Nephron progenitor cell (in vitro differentiated cells): ENCODE data around the gene TXNIP.

ENCODE experiments used
- DNase-seq: peaks from one replicate; pipeline ENCODE4 v3.0.0; 2021
- H3K27ac Mint-ChIP-seq: 2 replicates; pipeline ENCODE4 v1.8.0; 2021; ENCODE audit warnings: mild to moderate bottlenecking, moderate library complexity, mixed read lengths
- H3K27me3 Mint-ChIP-seq: 2 replicates; pipeline ENCODE4 v1.8.0; 2021; ENCODE audit warnings: mild to moderate bottlenecking, low read depth, mixed read lengths; ENCODE audit not compliant: poor library complexity
- H3K36me3 Mint-ChIP-seq: 2 replicates; pipeline ENCODE4 v1.8.0; 2021; ENCODE audit warnings: low read depth, mixed read lengths
- H3K4me1 Mint-ChIP-seq: 2 replicates; pipeline ENCODE4 v1.8.0; 2021; ENCODE audit warnings: mixed read lengths
- H3K4me3 Mint-ChIP-seq: 2 replicates; pipeline ENCODE4 v1.8.0; 2021; ENCODE audit warnings: mild to moderate bottlenecking, moderate library complexity, mixed read lengths
- H3K9me3 Mint-ChIP-seq: 2 replicates; pipeline ENCODE4 v1.8.0; 2021; ENCODE audit warnings: mild to moderate bottlenecking, moderate library complexity, mixed read lengths
- CTCF ChIP-seq: fragments of 200-600 bp; sonication (generic); IDR thresholded peaks from 2 replicates; pipeline ENCODE4 v1.5.0; 2021; ENCODE audit warnings: antibody characterized with exemption

The TXNIP gene

GRCh38 chr1:145959957-145960467 lies 36.4 kb downstream of the TXNIP start:
- H3K4me1 Mint-ChIP-seq: peaks cover 83% of the 10 kb centered on the region
- peak overlapping the region; percentile 94 for H3K4me3 Mint-ChIP-seq
- H3K9me3 Mint-ChIP-seq: no peaks in the 10 kb centered on the region
- peaks cover 62% of the 10 kb centered on the region for H3K27me3 Mint-ChIP-seq
- no peak overlapping the region for H3K27ac Mint-ChIP-seq
- H3K36me3 Mint-ChIP-seq: no peaks in the 10 kb centered on the region
- no peak for TF ChIP-seq CTCF
- no peak for DNase-seq

GRCh38 chr1:145959333-145959732 lies 37.0 kb downstream of the TXNIP start:
- no peak for DNase-seq
- Mint-ChIP-seq H3K27ac (no peak overlapping the region), H3K9me3 (no peaks in the 10 kb centered on the region), H3K4me1 (peaks cover 84% of the 10 kb centered on the region), H3K36me3 (no peaks in the 10 kb centered on the region), H3K4me3 (peak overlapping the region; percentile 94), H3K27me3 (peaks cover 61% of the 10 kb centered on the region)
- TF ChIP-seq CTCF: no peak

DNA sequence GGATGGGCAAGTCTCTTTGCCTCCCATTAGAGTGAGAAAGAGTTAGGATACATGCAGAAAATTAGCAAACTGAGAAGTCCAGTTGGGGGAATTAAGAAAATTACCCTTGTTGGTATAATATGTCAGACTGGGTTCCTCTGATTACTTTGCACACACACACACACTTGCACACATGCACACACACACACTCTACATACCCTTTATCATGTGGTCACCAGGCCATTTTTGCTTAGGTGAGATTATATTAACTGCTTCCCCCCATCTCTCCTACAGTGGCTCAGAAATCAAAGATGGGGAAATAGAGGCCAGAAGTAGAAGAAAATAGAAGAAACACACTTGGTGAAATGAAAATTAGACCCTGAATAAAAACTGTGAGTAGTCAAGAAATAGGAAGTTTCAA lies 37.6 kb downstream of the TXNIP start:
- peaks cover 56% of the 10 kb centered on the region for H3K27me3 Mint-ChIP-seq
- H3K4me1 Mint-ChIP-seq: peaks cover 81% of the 10 kb centered on the region
- H3K27ac Mint-ChIP-seq: no peak overlapping the region
- no peak for TF ChIP-seq CTCF
- no peaks in the 10 kb centered on the region for H3K9me3 Mint-ChIP-seq
- DNase-seq: no peak
- H3K4me3 Mint-ChIP-seq: peak overlapping the region; percentile 94
- H3K36me3 Mint-ChIP-seq: no peaks in the 10 kb centered on the region

GRCh38 chr1:145957443-145958319 lies 38.7 kb downstream of the TXNIP start, which contains the start of gene LIX1L:
TSS of gene LIX1L (minus strand) at chr1:145958017. CDS start at chr1:145957927, 90 bp downstream.
- peaks cover 49% of the 10 kb centered on the region for H3K27me3 Mint-ChIP-seq
- H3K36me3 Mint-ChIP-seq: no peaks in the 10 kb centered on the region
- TF ChIP-seq CTCF: no peak
- peak within 1 kb of the TSS; percentile 94 for H3K4me3 Mint-ChIP-seq
- no peaks in the 10 kb centered on the region for H3K9me3 Mint-ChIP-seq
- peak; percentile 94 for DNase-seq
- H3K27ac Mint-ChIP-seq: peak within 1 kb of the TSS; percentile 47
- H3K4me1 Mint-ChIP-seq: peaks cover 70% of the 10 kb centered on the region

- H3K36me3 Mint-ChIP-seq: peaks cover 5% of the 10 kb centered on the region
- TF ChIP-seq CTCF: no peak
- peak overlapping the region; percentile 7 for H3K27ac Mint-ChIP-seq
- H3K9me3 Mint-ChIP-seq: no peaks in the 10 kb centered on the region
- H3K4me3 Mint-ChIP-seq: peak overlapping the region; percentile 91
- H3K27me3 Mint-ChIP-seq: peaks cover 41% of the 10 kb centered on the region
- peaks cover 64% of the 10 kb centered on the region for H3K4me1 Mint-ChIP-seq
- DNase-seq: no peak
These were observed 39.5 kb downstream of the TXNIP start for GRCh38 chr1:145956781-145957442.
